ENCODE data around the gene ADGRE2. TPM values are rescaled to one million over a fixed set of nuclear protein-coding genes. Genes with fewer than 3 reads are reported as not detected.

ADGRE2 gene
- total and polyA plus RNA-seq, 2 of the 4 experiments (the other 2 are of a cell fraction) = not detected

DNA sequence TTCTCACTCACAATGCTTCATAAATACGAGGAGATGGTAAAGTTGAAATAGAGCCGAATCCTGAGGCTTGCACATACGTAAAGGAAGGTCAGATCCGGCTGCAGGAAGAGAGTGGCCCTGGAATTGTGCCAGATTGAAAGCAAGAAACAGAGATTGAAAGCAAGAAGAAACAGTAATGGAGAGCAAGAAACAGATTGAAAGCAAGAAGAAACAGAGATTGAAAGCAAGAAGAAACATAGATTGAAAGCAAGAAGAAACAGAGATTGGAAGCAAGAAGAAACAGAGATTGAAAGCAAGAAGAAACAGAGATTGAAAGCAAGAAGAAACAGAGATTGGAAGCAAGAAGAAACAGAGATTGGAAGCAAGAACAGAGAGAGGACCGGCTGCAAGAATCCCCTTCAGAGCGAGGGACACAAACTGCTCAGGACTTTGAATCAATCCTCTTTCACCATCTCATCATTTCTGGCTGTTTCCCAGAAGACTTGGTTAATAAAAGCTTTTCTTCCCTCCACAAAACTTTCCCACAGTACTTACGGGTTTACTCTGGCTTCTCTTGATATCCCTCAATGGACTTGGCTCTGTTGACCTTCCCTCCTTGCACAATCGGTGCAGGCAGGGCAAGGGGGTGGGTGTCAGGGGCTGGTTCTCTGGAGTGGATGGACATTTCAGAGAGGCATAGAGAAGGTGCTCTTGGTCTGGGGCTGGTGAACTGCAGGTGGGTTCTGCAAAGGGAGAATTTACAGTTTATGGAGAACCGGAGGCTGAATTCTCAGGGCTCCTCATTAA is 31.1 kb upstream of the ADGRE2 start:
- Histone ChIP-seq H2BK5ac (ENCODE audit: low read depth, low read length, poor library complexity, severe bottlenecking) (no peak overlapping the region), H3K18ac (ENCODE audit: low read depth, low read length) (no peak overlapping the region), H4K8ac (ENCODE audit: low read depth in 2 of 2, low read length in 2 of 2) (no peak overlapping the region), H2AK5ac (ENCODE audit: low read depth, low read length) (no peak overlapping the region), H2BK20ac (ENCODE audit: low read depth, low read length) (no peak overlapping the region), H4K5ac (ENCODE audit: low read depth, low read length) (no peak overlapping the region), H3K4ac (ENCODE audit: low read depth, low read length) (no peak overlapping the region), H2BK120ac (ENCODE audit: low read depth, low read length) (no peak overlapping the region), H3K9me1 (ENCODE audit: insufficient read depth, low read length) (no peaks in the 10 kb centered on the region), H3K27me3 (ENCODE audit: control insufficient read depth, insufficient read depth, low read length) (no peaks in the 10 kb centered on the region), H2AK9ac (replicated peaks; ENCODE audit: low read depth, low read length, poor library complexity) (no peak overlapping the region), H2BK15ac (ENCODE audit: low read depth, low read length) (no peak overlapping the region), H3K23ac (ENCODE audit: low read depth, low read length) (no peak overlapping the region), H3K4me1 (ENCODE audit: control insufficient read depth, insufficient read depth, low read length) (no peaks in the 10 kb centered on the region), H3K4me3 (ENCODE audit: insufficient read depth, low read depth, low read length) (no peak overlapping the region), H4K91ac (ENCODE audit: insufficient read depth, low read depth, low read length) (no peak overlapping the region), H3K14ac (replicated peaks; ENCODE audit: low read depth, low read length) (no peak overlapping the region), H4K20me1 (ENCODE audit: insufficient read depth, low read length) (no peaks in the 10 kb centered on the region), H3K79me1 (ENCODE audit: low read depth in 1 of 2, low read length in 2 of 2) (no peaks in the 10 kb centered on the region), H3K36me3 (ENCODE audit: control insufficient read depth, insufficient read depth, low read length) (no peaks in the 10 kb centered on the region), H3K27ac (ENCODE audit: insufficient read depth, low read length) (no peak overlapping the region), H3K9ac (ENCODE audit: low read depth, low read length) (no peak overlapping the region), H3K56ac (ENCODE audit: extremely low read depth, insufficient read depth, low read length) (no peak overlapping the region), H3K4me2 (ENCODE audit: low read depth, low read length) (no peak overlapping the region), H2AFZ (replicated peaks; ENCODE audit: low read length, poor library complexity) (no peak overlapping the region), H3K9me3 (ENCODE audit: control insufficient read depth, insufficient read depth, low read length) (peaks cover 5% of the 10 kb centered on the region; the same call in 1 of the 2 replicates)
- dilution Hi-C loops (cut with HindIII; ENCODE audit: low sequenced_read_pairs, unreplicated experiment) (no loop called here), intact Hi-C loops (cut with micrococcal nuclease) (no loop called here), in situ Hi-C loops (cut with MboI; ENCODE audit: low sequenced_read_pairs) (no loop called here)
- no peak for ATAC-seq (ENCODE audit: low read depth)
- DNase-seq = no peak
- POLR2A ChIA-PET (ENCODE audit: unreplicated experiment) = no interaction called here
- CTCF ChIA-PET = no interaction called here
- TF ChIP-seq, protein P1, sequence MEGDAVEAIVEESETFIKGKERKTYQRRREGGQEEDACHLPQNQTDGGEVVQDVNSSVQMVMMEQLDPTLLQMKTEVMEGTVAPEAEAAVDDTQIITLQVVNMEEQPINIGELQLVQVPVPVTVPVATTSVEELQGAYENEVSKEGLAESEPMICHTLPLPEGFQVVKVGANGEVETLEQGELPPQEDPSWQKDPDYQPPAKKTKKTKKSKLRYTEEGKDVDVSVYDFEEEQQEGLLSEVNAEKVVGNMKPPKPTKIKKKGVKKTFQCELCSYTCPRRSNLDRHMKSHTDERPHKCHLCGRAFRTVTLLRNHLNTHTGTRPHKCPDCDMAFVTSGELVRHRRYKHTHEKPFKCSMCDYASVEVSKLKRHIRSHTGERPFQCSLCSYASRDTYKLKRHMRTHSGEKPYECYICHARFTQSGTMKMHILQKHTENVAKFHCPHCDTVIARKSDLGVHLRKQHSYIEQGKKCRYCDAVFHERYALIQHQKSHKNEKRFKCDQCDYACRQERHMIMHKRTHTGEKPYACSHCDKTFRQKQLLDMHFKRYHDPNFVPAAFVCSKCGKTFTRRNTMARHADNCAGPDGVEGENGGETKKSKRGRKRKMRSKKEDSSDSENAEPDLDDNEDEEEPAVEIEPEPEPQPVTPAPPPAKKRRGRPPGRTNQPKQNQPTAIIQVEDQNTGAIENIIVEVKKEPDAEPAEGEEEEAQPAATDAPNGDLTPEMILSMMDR (conservative IDR thresholded peaks at IDR 0.05; ENCODE audit: low read depth, low read length) = no peak
- no peak for TF ChIP-seq NFE2L2 (IDR thresholded peaks at IDR 0.05; ENCODE audit: low read depth, low read length)
- TF ChIP-seq, protein P2, sequence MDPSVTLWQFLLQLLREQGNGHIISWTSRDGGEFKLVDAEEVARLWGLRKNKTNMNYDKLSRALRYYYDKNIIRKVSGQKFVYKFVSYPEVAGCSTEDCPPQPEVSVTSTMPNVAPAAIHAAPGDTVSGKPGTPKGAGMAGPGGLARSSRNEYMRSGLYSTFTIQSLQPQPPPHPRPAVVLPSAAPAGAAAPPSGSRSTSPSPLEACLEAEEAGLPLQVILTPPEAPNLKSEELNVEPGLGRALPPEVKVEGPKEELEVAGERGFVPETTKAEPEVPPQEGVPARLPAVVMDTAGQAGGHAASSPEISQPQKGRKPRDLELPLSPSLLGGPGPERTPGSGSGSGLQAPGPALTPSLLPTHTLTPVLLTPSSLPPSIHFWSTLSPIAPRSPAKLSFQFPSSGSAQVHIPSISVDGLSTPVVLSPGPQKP (IDR thresholded peaks at IDR 0.05; ENCODE audit: borderline replicate concordance, low read depth, low read length) = no peak
- TF ChIP-seq CEBPB (IDR thresholded peaks at IDR 0.05; ENCODE audit: low read depth, low read length) = no peak
- no peak for TF ChIP-seq MAZ (IDR thresholded peaks at IDR 0.05; ENCODE audit: borderline replicate concordance, low read depth, low read length)
- TF ChIP-seq CHD1 (IDR thresholded peaks at IDR 0.05; ENCODE audit: low read depth, low read length) = no peak
- no peak for TF ChIP-seq RCOR1 (IDR thresholded peaks at IDR 0.05; ENCODE audit: insufficient replicate concordance, low read length)
- no peak for TF ChIP-seq MXI1 (IDR thresholded peaks at IDR 0.05; ENCODE audit: borderline replicate concordance, low read depth, low read length)
- TF ChIP-seq BHLHE40 (IDR thresholded peaks at IDR 0.05; ENCODE audit: low read depth, low read length) = no peak
- TF ChIP-seq POLR2A (IDR thresholded peaks at IDR 0.05; ENCODE audit: low read depth, low read length) = no peak
- TF ChIP-seq, protein P3, sequence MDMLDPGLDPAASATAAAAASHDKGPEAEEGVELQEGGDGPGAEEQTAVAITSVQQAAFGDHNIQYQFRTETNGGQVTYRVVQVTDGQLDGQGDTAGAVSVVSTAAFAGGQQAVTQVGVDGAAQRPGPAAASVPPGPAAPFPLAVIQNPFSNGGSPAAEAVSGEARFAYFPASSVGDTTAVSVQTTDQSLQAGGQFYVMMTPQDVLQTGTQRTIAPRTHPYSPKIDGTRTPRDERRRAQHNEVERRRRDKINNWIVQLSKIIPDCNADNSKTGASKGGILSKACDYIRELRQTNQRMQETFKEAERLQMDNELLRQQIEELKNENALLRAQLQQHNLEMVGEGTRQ (IDR thresholded peaks at IDR 0.05; ENCODE audit: low read depth, low read length) = no peak
- TF ChIP-seq RFX5 (IDR thresholded peaks at IDR 0.05; ENCODE audit: low read depth, low read length) = no peak
- TF ChIP-seq SMC3 (IDR thresholded peaks at IDR 0.05; ENCODE audit: low read depth, low read length) = no peak
- TF ChIP-seq RAD21 (IDR thresholded peaks at IDR 0.05; ENCODE audit: low read length) = no peak
- no peak for TF ChIP-seq FOS (IDR thresholded peaks at IDR 0.05; ENCODE audit: low read depth, low read length)
- no peak for TF ChIP-seq MAFK (IDR thresholded peaks at IDR 0.05; ENCODE audit: low read depth, low read length)
- BruUV-seq (replicated peaks) = no TSS peak
- WGBS, 2 experiments (ENCODE audit: extremely low coverage in 2 of 2, insufficient read length in 1 of 2) = 19% methylated on average over 3 of the region's 9 CpGs; no CpG with 5 or more reads in 1 of the 2 experiments
